A204.1 (cell line): ENCODE results near the gene SYN1.
"Not testable (repeated sequence)": the region's sequence is repeated elsewhere in the genome, so short reads cannot be mapped to it uniquely, and the experiment has no call there.

Source experiments
- FAIRE-seq: peaks from 2 replicates; lab custom pipeline; 2012; peaks lifted over from hg19 to GRCh38; lab: Jason Lieb, UNC

Gene SYN1

GRCh38 chrX:47619486-47620302 is at the start of gene SYN1:
Gene SYN1, minus strand, starts transcription at chrX:47619857. Its CDS starts 129 bp downstream, at chrX:47619728.
- FAIRE-seq = no peak

- FAIRE-seq = not testable (repeated sequence)
Observed at GRCh38 chrX:47665797-47666196, 46.1 kb upstream of the SYN1 start.

- FAIRE-seq = no peak
Observed at GRCh38 chrX:47664737-47665136, 45.1 kb upstream of the SYN1 start.

- no peak for FAIRE-seq
Observed at GRCh38 chrX:47662144-47662657, 42.5 kb upstream of the SYN1 start.

GRCh38 chrX:47661539-47661938 is 41.9 kb upstream of the SYN1 start:
- no peak for FAIRE-seq

- FAIRE-seq = no peak
Observed at GRCh38 chrX:47659421-47659726, 39.7 kb upstream of the SYN1 start.

- FAIRE-seq = peak; percentile 74
Observed at GRCh38 chrX:47658684-47659420, 39.2 kb upstream of the SYN1 start, which contains the start of gene UXT. Gene UXT, minus strand, starts transcription at chrX:47659180. Its CDS starts 253 bp downstream, at chrX:47658927.

- FAIRE-seq = no peak
Observed at GRCh38 chrX:47658301-47658683, 38.6 kb upstream of the SYN1 start.

GRCh38 chrX:47651043-47651905 is 31.6 kb upstream of the SYN1 start:
- no peak for FAIRE-seq

- FAIRE-seq = peak; percentile 96
Observed at GRCh38 chrX:47650164-47651042, 30.7 kb upstream of the SYN1 start, which contains the start of gene ELK1. Gene ELK1, minus strand, starts transcription at chrX:47650563. Its CDS starts 9,122 bp downstream, at chrX:47641441.

GRCh38 chrX:47649781-47650163 is 30.1 kb upstream of the SYN1 start:
- no peak for FAIRE-seq

- FAIRE-seq = no peak
Observed at GRCh38 chrX:47649271-47649670, 29.6 kb upstream of the SYN1 start.

GRCh38 chrX:47648376-47648775 is 28.7 kb upstream of the SYN1 start:
- no peak for FAIRE-seq

- FAIRE-seq = no peak
Observed at GRCh38 chrX:47646636-47647035, 27.0 kb upstream of the SYN1 start.

- FAIRE-seq = no peak
Observed at GRCh38 chrX:47645530-47645929, 25.9 kb upstream of the SYN1 start.

GRCh38 chrX:47644557-47645091 is 25.0 kb upstream of the SYN1 start:
- no peak for FAIRE-seq

GRCh38 chrX:47643926-47644325 is 24.3 kb upstream of the SYN1 start:
- FAIRE-seq = no peak

- no peak for FAIRE-seq
Observed at GRCh38 chrX:47638816-47639215, 19.2 kb upstream of the SYN1 start.

- no peak for FAIRE-seq
Observed at GRCh38 chrX:47637546-47638195, 18.0 kb upstream of the SYN1 start.

- FAIRE-seq = no peak
Observed at GRCh38 chrX:47634871-47635575, 15.4 kb upstream of the SYN1 start.
